Fibroblast of villous mesenchyme (primary cell): ENCODE results near the gene KCNK2. TPM values are rescaled to one million over a fixed set of nuclear protein-coding genes. Genes with fewer than 3 reads are reported as not detected.

ENCODE experiments used
- DNase-seq: peaks from one replicate; pipeline ENCODE4 v3.0.0-alpha.2; 2010; ENCODE audit warnings: low read depth
- H3K4me3 ChIP-seq: 2 replicates; pipeline ENCODE4 v1.5.1; 2011; ENCODE audit warnings: low read depth, mild to moderate bottlenecking, low read length
- CTCF ChIP-seq: IDR thresholded peaks from 2 replicates; pipeline ENCODE4 v1.5.1; 2012; ENCODE audit warnings: low read depth, mild to moderate bottlenecking, low read length; ENCODE audit not compliant: insufficient read depth
- total RNA-seq: library from RNA; depleted of rRNA; stranded (reverse); fragments of >200 nt; gene quantifications from 2 replicates; pipeline ENCODE4 v1.2.3, GENCODE V29; 2012

The KCNK2 gene
- total RNA-seq, 1 donor: 61.7 TPM

GRCh38 chr1:215052256-215053015 is 30.1 kb upstream of the KCNK2 start:
- DNase-seq: no peak
- no peak overlapping the region for H3K4me3 ChIP-seq
- no peak for TF ChIP-seq CTCF

GRCh38 chr1:215054266-215054665 is 28.3 kb upstream of the KCNK2 start:
- H3K4me3 ChIP-seq: no peak overlapping the region
- no peak for DNase-seq
- no peak for TF ChIP-seq CTCF

- no peak for TF ChIP-seq CTCF
- no peak for DNase-seq
- H3K4me3 ChIP-seq: no peak overlapping the region
Observed at GRCh38 chr1:215055281-215055935, 27.1 kb upstream of the KCNK2 start.

- DNase-seq: no peak
- no peak overlapping the region for H3K4me3 ChIP-seq
- no peak for TF ChIP-seq CTCF
Observed at GRCh38 chr1:215056584-215056983, 26.0 kb upstream of the KCNK2 start.

GRCh38 chr1:215059947-215060346 is 22.6 kb upstream of the KCNK2 start:
- DNase-seq: no peak
- no peak for TF ChIP-seq CTCF

GRCh38 chr1:215064327-215064726 is 18.2 kb upstream of the KCNK2 start:
- H3K4me3 ChIP-seq: no peak overlapping the region
- DNase-seq: no peak
- no peak for TF ChIP-seq CTCF

More at GRCh38 chr1:215059947-215060346, 22.6 kb upstream of the KCNK2 start:
- H3K4me3 ChIP-seq: no peak overlapping the region
